H1 (cell line): ENCODE results near the gene PDRG1. TPM values are rescaled to one million over a fixed set of nuclear protein-coding genes. Genes with fewer than 3 reads are reported as not detected.

ENCODE experiments used
- CTCF ChIA-PET: fragments of 300-600 bp; sonication (Branson Sonifier 250); formaldehyde crosslinking; loops from one replicate; lab custom pipeline; 2021; ENCODE audit not compliant: partially characterized antibody; lab: Charles Lee
- POLR2A ChIA-PET: fragments of 300-600 bp; sonication (Branson Sonifier 250); formaldehyde crosslinking; loops from one replicate; lab custom pipeline; 2021; ENCODE audit warnings: inconsistent platforms; ENCODE audit not compliant: partially characterized antibody; lab: Charles Lee
- DNase-seq, 2 experiments: peaks; one replicate each; pipeline versions ENCODE4 v3.0.0 to v3.0.0-alpha.2; 2010 to 2022; ENCODE audit warnings: low spot score in 2 of 2, low read depth in 1 of 2, mixed read lengths in 1 of 2
- FAIRE-seq: peaks from 2 replicates; lab custom pipeline; 2011; peaks lifted over from hg19 to GRCh38; lab: Jason Lieb, UNC
- H2AFZ ChIP-seq: 2 replicates; pipeline ENCODE4 v1.8.1; 2012; ENCODE audit warnings: low read length, inconsistent platforms
- H2AK5ac ChIP-seq: 2 replicates; pipeline ENCODE4 v1.6.1; 2013; ENCODE audit warnings: low read depth, low read length
- H2BK120ac ChIP-seq: replicated peaks from 2 replicates; pipeline ENCODE3; 2013; ENCODE audit warnings: low read depth, low read length, inconsistent platforms
- H2BK12ac ChIP-seq: 2 replicates; pipeline ENCODE4 v1.6.1; 2013; ENCODE audit warnings: low read depth, low read length
- H2BK15ac ChIP-seq: 2 replicates; pipeline ENCODE4 v1.6.1; 2013; ENCODE audit warnings: low read length
- H2BK20ac ChIP-seq: 2 replicates; pipeline ENCODE4 v1.6.1; 2013; ENCODE audit warnings: low read length
- H2BK5ac ChIP-seq: 2 replicates; pipeline ENCODE4 v1.6.1; 2013; ENCODE audit warnings: low read depth, low read length
- H3K14ac ChIP-seq: 2 replicates; pipeline ENCODE4 v1.6.1; 2013; ENCODE audit warnings: inconsistent platforms; ENCODE audit not compliant: insufficient read length
- H3K18ac ChIP-seq: 2 replicates; pipeline ENCODE4 v1.6.1; 2013; ENCODE audit warnings: low read length; ENCODE audit errors: extremely low read depth
- H3K23ac ChIP-seq: 2 replicates; pipeline ENCODE4 v1.6.1; 2013; ENCODE audit warnings: inconsistent platforms; ENCODE audit not compliant: insufficient read length
- H3K23me2 ChIP-seq: 2 replicates; pipeline ENCODE4 v1.6.1; 2013; ENCODE audit warnings: low read depth, low read length
- H3K27ac ChIP-seq: 2 replicates; pipeline ENCODE4 v1.6.1; 2011; ENCODE audit warnings: low read depth, low read length, inconsistent platforms
- H3K27me3 ChIP-seq, 4 experiments: replicated peaks in 1 of 4; 1 replicate in 1 of 4; 2 replicates in 3 of 4; pipeline versions ENCODE4 v1.6.1 to v1.8.1; 2011 to 2013; ENCODE audit warnings: low read length in 3 of 4, mild to moderate bottlenecking in 3 of 4, inconsistent platforms in 2 of 4, mixed read lengths in 2 of 4, moderate library complexity in 1 of 4; ENCODE audit not compliant: control insufficient read depth in 3 of 4, insufficient read depth in 3 of 4; ENCODE audit errors: extremely low read depth in 1 of 4
- H3K36me3 ChIP-seq, 4 experiments: 2 replicates each; pipeline versions ENCODE4 v1.6.1 to v1.8.1; 2011 to 2013; ENCODE audit warnings: mild to moderate bottlenecking in 4 of 4, low read length in 3 of 4, moderate library complexity in 2 of 4, control low read depth in 1 of 4, inconsistent platforms in 1 of 4; ENCODE audit not compliant: insufficient read depth in 4 of 4, control insufficient read depth in 2 of 4
- H3K4ac ChIP-seq: replicated peaks from 2 replicates; pipeline ENCODE3; 2013; ENCODE audit warnings: low read length, low read depth, mixed read lengths, inconsistent platforms; ENCODE audit not compliant: insufficient read length
- H3K4me1 ChIP-seq, 4 experiments: replicated peaks in 1 of 4; 1 replicate in 1 of 4; 2 replicates in 3 of 4; pipeline versions ENCODE4 v1.6.1 to v1.8.1; 2011 to 2013; ENCODE audit warnings: low read length in 3 of 4, inconsistent platforms in 2 of 4, mixed read lengths in 1 of 4; ENCODE audit not compliant: insufficient read depth in 4 of 4, control insufficient read depth in 3 of 4
- H3K4me2 ChIP-seq, 2 experiments: 2 replicates each; pipeline versions ENCODE4 v1.6.1 to v1.8.1; 2011 to 2013; ENCODE audit warnings: low read depth in 2 of 2, low read length in 2 of 2, control low read depth in 1 of 2, inconsistent platforms in 1 of 2, mild to moderate bottlenecking in 1 of 2; ENCODE audit not compliant: insufficient read depth in 1 of 2
- H3K4me3 ChIP-seq, 4 experiments: fragments of 200-600, 300-600 bp in 1 of 4; sonication (generic), shearing (Covaris generic), sonication (Bioruptor Twin) in 1 of 4; 2 replicates each; pipeline versions ENCODE4 v1.5.1 to v1.8.1; 2011 to 2016; ENCODE audit warnings: low read length in 4 of 4, low read depth in 3 of 4, control low read depth in 2 of 4, inconsistent platforms in 2 of 4, mild to moderate bottlenecking in 2 of 4, mixed read lengths in 1 of 4, moderate library complexity in 1 of 4; ENCODE audit not compliant: insufficient read depth in 2 of 4; ENCODE audit errors: extremely low read depth in 1 of 4
- H3K56ac ChIP-seq: replicated peaks from 2 replicates; pipeline ENCODE3; 2013; ENCODE audit warnings: low read depth, mild to moderate bottlenecking, mixed read lengths, low read length, inconsistent platforms; ENCODE audit not compliant: insufficient read length
- H3K79me1 ChIP-seq: 2 replicates; pipeline ENCODE4 v1.6.1; 2013; ENCODE audit warnings: low read depth, low read length, control low read depth
- H3K79me2 ChIP-seq, 2 experiments: 2 replicates each; pipeline versions ENCODE4 v1.6.1 to v1.8.1; 2012 to 2013; ENCODE audit warnings: low read length in 2 of 2, mild to moderate bottlenecking in 2 of 2, inconsistent platforms in 1 of 2; ENCODE audit not compliant: insufficient read depth in 2 of 2, control insufficient read depth in 1 of 2
- H3K9ac ChIP-seq, 4 experiments: replicated peaks in 1 of 4; 1 replicate in 1 of 4; 2 replicates in 3 of 4; pipeline versions ENCODE4 v1.6.1 to v1.8.1; 2011 to 2013; ENCODE audit warnings: low read depth in 3 of 4, low read length in 3 of 4, control low read depth in 2 of 4, mild to moderate bottlenecking in 2 of 4, moderate library complexity in 2 of 4, inconsistent platforms in 1 of 4; ENCODE audit errors: extremely low read depth in 1 of 4
- H3K9me3 ChIP-seq, 2 experiments: 2 replicates each; pipeline versions ENCODE4 v1.6.1 to v1.8.1; 2012 to 2013; ENCODE audit warnings: mild to moderate bottlenecking in 2 of 2, moderate library complexity in 2 of 2, control low read depth in 1 of 2, inconsistent platforms in 1 of 2, low read depth in 1 of 2, low read length in 1 of 2, mixed read lengths in 1 of 2; ENCODE audit not compliant: insufficient read depth in 2 of 2
- H4K20me1 ChIP-seq, 2 experiments: replicated peaks in 1 of 2; 2 replicates each; pipeline versions ENCODE3 to v1.8.1; 2011 to 2013; ENCODE audit warnings: inconsistent platforms in 2 of 2, low read length in 2 of 2, mild to moderate bottlenecking in 1 of 2; ENCODE audit not compliant: insufficient read depth in 2 of 2, control insufficient read depth in 1 of 2
- H4K5ac ChIP-seq: 2 replicates; pipeline ENCODE4 v1.6.1; 2013; ENCODE audit warnings: low read length, low read depth, mixed read lengths, inconsistent platforms; ENCODE audit not compliant: insufficient read length
- H4K8ac ChIP-seq: 2 replicates; pipeline ENCODE4 v1.8.0; 2013; ENCODE audit warnings: mild to moderate bottlenecking, moderate library complexity, low read length, inconsistent platforms; ENCODE audit not compliant: insufficient read depth; ENCODE audit errors: extremely low read depth
- H4K91ac ChIP-seq: replicated peaks from 2 replicates; pipeline ENCODE3; 2013; ENCODE audit warnings: low read length, mixed read lengths, inconsistent platforms; ENCODE audit not compliant: insufficient read length
- CTBP2 ChIP-seq: IDR thresholded peaks from 2 replicates; pipeline ENCODE4 v1.7.0; 2011; ENCODE audit warnings: borderline replicate concordance, mild to moderate bottlenecking, moderate library complexity, mixed read lengths, low read length; ENCODE audit not compliant: insufficient read depth, insufficient read length
- SUZ12 ChIP-seq: fragments of 200-600 bp; sonication (generic); IDR thresholded peaks from 2 replicates; pipeline ENCODE4 v1.6.1; 2012; ENCODE audit warnings: mild to moderate bottlenecking, inconsistent platforms, low read length, moderate library complexity, mixed read lengths
- WGBS, 2 experiments: shearing (Covaris generic) in 1 of 2; methylation state at CpG; one replicate each; pipeline versions ENCODE4 v1.1.6 to v1.1.7; 2013 to 2015; ENCODE audit warnings: low lambda C conversion rate in 2 of 2, mixed read lengths in 2 of 2, inconsistent platforms in 1 of 2, low coverage in 1 of 2, missing lambda C conversion rate in 1 of 2; ENCODE audit not compliant: insufficient replicate concordance in 2 of 2, insufficient coverage in 1 of 2, insufficient read length in 1 of 2; ENCODE audit errors: extremely low coverage in 1 of 2, missing lambda C conversion rate in 1 of 2; 5-methylcytosine and 5-hydroxymethylcytosine counted together
- polyA plus RNA-seq, 7 experiments: library from polyadenylated mRNA; depleted of rRNA in 3 of 7; stranded (reverse) in 5 of 7; unstranded in 2 of 7; fragments of >200 nt in 5 of 7; fragments of 200-250 nt in 2 of 7; gene quantifications; 1 replicate in 5 of 7; 2 replicates in 1 of 7; 4 replicates in 1 of 7; pipeline versions ENCODE4 v1.2.1 to v1.2.3, GENCODE V29; 2011 to 2013; ENCODE audit warnings: missing spikeins in 2 of 7, mixed read lengths in 2 of 7
- total RNA-seq: library from RNA; stranded (reverse); fragmentation: NEBNext Ultra II Directional; extraction: Animal tissue kit (Norgen Biotek cat#: 25700); gene quantifications from 2 replicates; pipeline ENCODE4 v1.2.1, GENCODE V29; 2021
- TF ChIP-seq, protein P1 (sequence below): IDR thresholded peaks from 2 replicates; pipeline ENCODE4 v1.6.1; 2011; ENCODE audit warnings: low read length, improper control_type of control experiment

PDRG1 gene
- total and polyA plus RNA-seq, 2 of the 8 experiments (the other 6 are each of a cell fraction or from before 2014, with no cell fraction given), result 14.2 to 20.8 TPM

- no peak overlapping the region for H4K91ac ChIP-seq
- H3K36me3 ChIP-seq, result no peaks in the 10 kb centered on the region
- ChIA-PET POLR2A (interaction anchor here (1.8 to 2.0 kb wide), 2 partner anchors 8 to 12 kb away, joined by 6 to 9 read pairs; no protein-coding TSS in a partner anchor), CTCF (interaction anchor here (0.6 to 3.0 kb wide), 15 partner anchors 13 to 80 kb away, joined by 3 to 19 read pairs (median 4); partner anchors contain the start of gene PDRG1)
- H3K79me1 ChIP-seq, result no peaks in the 10 kb centered on the region
- FAIRE-seq (no peak), DNase-seq (no peak)
- H3K4me3 ChIP-seq, result no peak overlapping the region
- H4K20me1 ChIP-seq, result no peaks in the 10 kb centered on the region
- H3K27ac ChIP-seq, result no peak overlapping the region
- H3K56ac ChIP-seq, result no peak overlapping the region
- H3K23me2 ChIP-seq, result no peaks in the 10 kb centered on the region
- no peak overlapping the region for H3K14ac ChIP-seq
- H3K9ac ChIP-seq, result no peak overlapping the region
- no peaks in the 10 kb centered on the region for H3K27me3 ChIP-seq
- no peak overlapping the region for H3K23ac ChIP-seq
- H4K5ac ChIP-seq, result no peak overlapping the region
- H4K8ac ChIP-seq, result no peak overlapping the region
- peaks cover 3 to 24% (median 17%) of the 10 kb centered on the region in 4 experiments for H3K4me1 ChIP-seq
- no peak overlapping the region for H3K4me2 ChIP-seq
- H3K4ac ChIP-seq, result no peak overlapping the region
- H2BK20ac ChIP-seq, result no peak overlapping the region
- no peak overlapping the region for H2AK5ac ChIP-seq
- WGBS, 2 experiments, result 86% methylated on average over 7 of the region's 7 CpGs; no CpG with 5 or more reads in 1 of the 2 experiments
- H2BK5ac ChIP-seq, result no peak overlapping the region
- no peaks in the 10 kb centered on the region for H3K79me2 ChIP-seq
- H2AFZ ChIP-seq, result no peak overlapping the region
- H2BK12ac ChIP-seq, result no peak overlapping the region
- no peaks in the 10 kb centered on the region for H3K9me3 ChIP-seq
- H2BK120ac ChIP-seq, result no peak overlapping the region
- H3K18ac ChIP-seq, result no peak overlapping the region
- peak overlapping the region; percentile 65; the same call in 1 of the 2 replicates for H2BK15ac ChIP-seq
- TF ChIP-seq CTBP2 (no peak), SUZ12 (no peak)
- TF ChIP-seq, protein P1, sequence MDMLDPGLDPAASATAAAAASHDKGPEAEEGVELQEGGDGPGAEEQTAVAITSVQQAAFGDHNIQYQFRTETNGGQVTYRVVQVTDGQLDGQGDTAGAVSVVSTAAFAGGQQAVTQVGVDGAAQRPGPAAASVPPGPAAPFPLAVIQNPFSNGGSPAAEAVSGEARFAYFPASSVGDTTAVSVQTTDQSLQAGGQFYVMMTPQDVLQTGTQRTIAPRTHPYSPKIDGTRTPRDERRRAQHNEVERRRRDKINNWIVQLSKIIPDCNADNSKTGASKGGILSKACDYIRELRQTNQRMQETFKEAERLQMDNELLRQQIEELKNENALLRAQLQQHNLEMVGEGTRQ, result no peak
Observed at GRCh38 chr20:31918466-31919105, 33.3 kb downstream of the PDRG1 start.
